CD4-positive, alpha-beta T cell treated with Interleukin-17A for 4 hours (primary cell): ENCODE data around the gene KIAA1755.
"Not testable (repeated sequence)": the region's sequence is repeated elsewhere in the genome, so short reads cannot be mapped to it uniquely, and the experiment has no call there.

Source experiments
- DNase-seq: peaks from one replicate; pipeline ENCODE4 v3.0.0-alpha.2; 2020; ENCODE audit warnings: mixed read lengths

The KIAA1755 gene

DNA sequence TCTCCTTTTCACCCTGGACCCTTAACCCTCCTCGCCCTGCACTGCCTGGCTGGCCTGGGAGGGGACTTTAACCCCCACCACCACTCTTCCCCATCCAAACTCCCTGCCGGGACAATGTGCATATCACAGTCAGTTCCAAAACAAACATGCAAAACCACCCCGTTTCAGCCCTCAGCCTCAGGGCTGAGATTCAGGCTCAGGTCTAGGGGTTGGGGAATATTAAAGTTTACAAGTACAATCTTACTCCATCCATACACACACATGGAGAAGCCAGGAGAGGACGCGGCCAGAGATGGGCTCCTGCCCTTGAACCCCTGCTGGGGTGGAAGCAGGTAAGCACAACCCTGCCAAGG, 534 bp downstream of the KIAA1755 start:
- no peak for DNase-seq

DNA sequence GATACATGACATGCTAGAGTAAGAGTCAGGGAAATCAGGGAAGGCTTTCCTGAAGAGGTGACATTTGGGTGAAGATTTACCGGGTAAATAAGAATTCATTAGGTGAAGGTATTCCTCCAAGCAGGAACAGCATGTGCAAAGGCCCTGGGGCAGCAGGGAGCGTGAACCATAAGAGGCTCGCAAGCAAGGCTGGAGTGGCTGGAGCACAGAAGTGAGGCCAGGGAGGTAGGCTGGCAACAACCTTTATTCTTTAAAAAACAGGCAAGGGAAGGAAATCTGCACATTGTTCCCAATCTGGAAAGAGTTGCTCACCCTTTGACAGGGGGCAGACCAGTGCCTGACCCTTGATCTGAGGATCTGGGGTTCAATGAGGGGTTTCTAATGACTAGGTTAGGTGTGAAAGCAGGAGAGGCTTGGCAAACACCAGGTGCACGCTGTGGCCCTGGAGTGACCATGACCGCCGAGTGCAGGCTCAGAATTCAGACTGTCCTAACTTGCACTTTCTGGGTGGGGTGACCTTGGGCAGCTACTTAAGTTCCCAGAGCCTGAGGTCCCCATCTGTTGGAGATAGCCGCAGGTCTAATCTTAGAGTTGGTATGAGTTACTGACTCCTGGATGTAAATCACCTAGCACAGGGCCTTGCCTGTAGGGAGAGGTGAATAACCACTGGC, 1.9 kb downstream of the KIAA1755 start:
- DNase-seq: no peak

DNA sequence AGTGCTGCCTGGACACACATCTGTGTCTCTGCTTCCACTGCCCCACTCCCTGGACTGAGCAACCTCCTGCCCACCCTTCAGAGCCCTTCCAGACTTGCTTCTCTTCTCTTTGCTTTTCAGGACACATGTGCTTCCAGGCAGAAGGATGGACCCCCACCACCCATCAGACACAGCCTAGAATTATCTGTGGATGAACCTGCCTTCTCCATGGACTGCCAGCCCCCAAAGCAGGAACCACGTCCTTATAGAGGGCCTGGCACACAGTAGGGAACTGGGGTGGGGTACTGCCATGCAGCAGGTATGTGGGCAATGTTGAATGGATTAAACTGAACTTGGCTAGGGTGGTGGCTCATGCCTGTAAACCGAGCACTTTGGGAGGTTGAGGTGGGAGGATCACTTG, 3.6 kb downstream of the KIAA1755 start:
- DNase-seq: no peak

DNA sequence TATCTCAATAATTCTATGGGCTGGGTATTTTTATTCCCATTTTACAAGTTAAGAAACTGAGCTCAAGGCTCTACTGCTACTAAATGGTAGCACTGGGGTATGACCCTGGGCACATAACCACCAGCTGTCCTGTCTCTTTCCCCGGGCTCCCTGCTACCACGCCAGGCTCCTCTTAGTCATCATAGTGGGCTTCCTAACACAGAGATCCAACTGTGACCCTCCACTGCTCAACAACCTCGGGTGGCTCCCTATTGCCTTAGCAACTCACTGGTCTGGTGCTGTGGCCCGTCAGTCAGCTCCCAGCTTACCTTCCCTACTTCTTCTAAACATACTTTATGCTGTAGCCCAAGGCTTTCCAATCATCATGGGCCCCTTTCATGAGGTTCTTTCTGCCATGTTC, 4.5 kb downstream of the KIAA1755 start:
- no peak for DNase-seq

DNA sequence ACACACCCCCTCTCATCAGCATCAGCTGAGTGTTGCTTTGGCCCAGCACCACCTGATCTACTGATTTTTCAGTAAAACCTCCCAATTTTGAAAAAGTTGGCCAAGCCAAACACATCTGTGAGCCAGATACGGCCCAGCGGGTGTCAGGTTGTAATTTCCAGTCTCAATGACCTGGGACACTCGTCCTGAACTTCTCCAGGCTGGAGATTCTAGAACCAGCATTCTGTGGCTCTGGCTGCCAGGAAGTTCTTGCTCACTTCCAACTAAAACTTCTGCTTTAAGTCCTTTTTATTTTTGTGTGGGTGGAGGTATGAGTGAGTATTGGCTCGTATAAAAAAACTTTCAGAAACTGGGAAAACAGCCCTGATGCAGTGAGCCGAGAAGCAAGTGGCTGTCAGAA, 5.1 kb downstream of the KIAA1755 start:
- DNase-seq: no peak

DNA sequence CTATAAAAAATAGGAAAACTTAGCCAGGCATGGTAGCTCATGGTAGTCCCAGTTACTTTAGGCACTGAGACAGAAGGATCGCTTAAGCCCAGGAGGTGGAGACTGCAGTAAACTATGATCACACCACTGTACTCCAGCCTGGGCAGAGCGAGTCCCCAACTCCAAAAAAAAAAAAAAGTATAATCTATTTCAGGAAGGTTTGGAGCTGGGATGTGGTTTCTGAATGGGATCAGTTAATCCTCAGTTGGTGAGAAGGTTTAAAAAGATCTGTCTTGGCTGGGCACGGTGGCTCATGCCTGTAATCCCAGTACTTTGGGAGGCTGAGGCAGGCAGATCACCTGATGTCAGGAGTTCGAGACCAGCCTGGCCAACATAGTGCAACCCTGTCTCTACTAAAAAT, 5.9 kb downstream of the KIAA1755 start:
- DNase-seq: not testable (repeated sequence)

DNA sequence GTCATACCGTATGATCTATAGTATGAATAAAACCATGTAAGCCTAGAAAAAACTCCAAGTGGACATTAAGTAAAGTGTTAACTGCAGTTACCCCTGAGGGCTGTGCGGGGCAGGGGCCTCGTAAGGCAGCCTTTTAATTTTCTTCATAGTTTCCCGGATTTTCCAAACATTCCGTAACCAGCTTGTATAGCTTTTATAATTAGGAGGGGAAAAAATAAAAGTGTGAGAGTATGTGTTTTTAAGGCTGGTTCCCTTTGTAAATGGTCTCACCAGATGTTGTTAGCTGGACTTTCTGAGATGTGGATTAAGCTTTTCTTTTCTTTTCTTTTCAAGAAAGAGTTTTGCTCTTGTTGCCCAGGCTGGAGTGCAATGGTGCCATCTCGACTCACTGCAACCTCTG, 7.0 kb downstream of the KIAA1755 start:
- DNase-seq: no peak

DNA sequence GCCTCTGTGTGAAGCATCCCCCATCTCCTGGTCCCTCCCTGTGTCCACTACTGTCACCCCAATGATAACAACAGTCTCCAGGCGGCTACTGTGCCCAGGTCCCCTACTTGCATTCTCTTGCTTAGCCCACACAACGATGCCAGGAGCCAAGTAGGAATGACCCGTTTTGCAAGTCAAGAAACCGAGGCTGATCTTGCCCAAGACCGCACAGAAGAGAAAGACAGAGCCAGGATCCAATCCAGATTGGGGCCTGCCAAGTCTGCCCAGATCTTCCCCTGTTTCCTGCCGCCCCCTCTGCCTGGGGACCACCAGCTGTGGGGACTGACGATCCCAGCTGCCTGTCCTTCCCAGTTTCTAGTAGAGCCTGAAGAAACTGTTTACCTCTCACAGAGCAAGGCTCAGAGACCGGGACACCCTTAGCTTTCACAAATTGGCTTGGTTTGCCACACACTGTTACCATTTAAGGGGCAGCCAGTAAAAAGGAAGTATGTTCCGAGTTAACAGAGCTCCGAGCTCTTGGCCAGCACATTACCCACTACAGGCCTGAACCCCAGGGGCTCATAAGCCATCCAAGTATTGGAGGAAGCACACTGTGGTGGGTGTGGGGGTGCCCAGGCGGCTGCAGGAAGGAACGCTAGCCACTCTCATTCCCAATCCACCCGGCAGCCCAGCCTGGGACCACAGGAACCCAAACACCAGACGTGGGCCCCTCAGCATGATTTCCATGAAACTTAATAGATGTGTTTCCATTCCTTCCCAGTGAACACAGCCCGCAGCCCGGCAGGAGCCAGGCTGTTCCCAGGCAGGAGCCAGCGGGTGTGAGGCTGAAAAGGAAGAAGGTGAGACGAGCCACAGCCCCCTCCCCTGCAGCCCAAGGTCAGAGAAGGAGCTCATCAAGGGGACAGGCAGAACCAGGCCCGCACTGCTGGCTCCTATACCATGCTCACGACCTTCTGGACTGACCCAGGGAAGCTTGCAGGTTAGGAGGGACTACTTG, 7.9 kb downstream of the KIAA1755 start:
- no peak for DNase-seq

DNA sequence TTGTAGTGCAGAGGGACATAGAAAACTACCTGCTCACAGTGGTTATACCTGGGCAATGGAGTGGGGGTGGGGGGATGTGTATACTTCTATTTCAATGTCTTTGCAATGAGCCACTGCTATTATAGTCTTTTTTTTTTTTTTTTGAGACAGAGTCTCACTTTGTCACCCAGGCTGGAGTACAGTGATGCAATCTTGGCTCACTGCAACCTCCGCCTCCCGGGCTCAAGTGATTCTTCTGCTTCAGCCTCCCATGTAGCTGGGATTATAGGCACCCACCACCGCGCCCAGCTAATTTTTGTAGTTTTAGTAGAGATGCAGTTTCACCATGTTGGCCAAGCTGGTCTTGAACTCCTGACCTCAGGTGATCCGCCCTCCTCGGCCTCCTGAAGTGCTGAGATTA, 9.1 kb downstream of the KIAA1755 start:
- DNase-seq: not testable (repeated sequence)

DNA sequence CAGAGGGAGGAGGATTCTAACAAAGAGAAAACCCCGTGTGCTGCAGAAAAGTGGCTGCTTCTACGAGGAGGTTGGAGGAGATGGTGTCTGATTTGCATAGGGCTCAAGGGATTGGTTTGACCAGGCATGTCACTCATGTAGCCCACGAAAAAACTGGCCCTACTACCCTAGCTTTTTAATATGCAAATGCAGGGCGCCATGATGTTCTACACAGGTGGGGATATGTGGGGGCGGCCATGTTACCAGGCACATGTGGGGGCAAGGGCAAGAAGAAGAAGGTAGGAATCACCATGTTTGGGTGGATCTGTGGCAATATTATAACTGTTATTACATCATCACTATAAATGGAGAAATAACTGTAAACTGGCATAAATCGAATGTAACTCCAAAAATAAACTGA, 9.9 kb downstream of the KIAA1755 start:
- DNase-seq: no peak

DNA sequence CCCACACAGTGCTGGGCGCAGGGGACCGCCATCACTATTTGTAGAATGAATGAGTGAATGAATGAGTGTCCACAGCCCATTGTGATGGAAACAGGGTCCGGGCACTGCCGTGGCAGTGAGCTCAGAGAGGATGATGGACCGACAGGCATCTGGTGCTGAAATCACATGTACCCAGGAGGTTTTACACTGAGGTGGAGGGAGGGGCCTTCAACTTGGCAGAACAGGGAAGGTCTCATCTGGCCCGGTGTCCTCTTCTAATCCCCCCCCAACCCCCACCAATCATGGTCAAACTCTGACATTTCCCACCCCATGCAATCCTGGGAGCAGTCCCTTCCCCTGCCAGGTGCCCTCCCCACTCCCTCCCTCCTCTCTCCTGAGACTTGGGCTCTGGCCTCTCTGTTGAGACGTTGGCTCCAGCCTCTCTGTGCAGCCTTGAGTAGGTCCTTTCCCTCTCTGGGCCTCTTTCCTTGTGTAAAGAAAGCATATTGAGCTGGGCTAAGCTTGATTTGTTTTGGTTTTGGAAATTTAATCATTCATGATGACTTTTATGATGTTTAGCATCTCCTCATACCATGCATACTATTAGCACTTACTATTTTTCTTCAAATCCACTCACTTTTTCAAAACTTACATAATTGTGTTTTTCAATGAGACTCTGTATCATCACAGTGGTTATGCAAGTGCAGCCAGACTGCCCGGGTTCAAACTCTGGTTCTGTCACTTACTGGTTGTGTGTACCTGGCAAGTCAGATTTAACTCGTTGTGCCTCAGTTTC, 10.8 kb downstream of the KIAA1755 start:
- no peak for DNase-seq

DNA sequence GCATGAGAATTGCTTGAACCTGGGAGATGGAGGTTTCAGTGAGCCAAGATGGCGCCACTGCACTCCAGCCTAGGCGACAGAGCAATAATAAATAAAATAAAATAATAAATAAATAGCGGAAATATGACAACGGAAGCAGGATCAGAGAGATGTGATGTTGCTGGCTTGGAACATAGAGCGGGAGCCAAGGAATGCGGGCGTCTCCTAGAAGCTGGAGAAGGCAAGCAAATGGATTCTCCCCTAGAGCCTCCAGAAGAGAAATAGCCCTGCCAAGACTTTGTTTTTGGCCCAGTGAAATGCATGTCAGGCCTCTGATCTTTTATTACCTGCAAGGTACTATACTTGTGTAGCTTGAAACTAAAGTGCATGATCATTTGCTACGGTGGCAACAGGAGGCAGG, 12.4 kb downstream of the KIAA1755 start:
- DNase-seq: no peak

DNA sequence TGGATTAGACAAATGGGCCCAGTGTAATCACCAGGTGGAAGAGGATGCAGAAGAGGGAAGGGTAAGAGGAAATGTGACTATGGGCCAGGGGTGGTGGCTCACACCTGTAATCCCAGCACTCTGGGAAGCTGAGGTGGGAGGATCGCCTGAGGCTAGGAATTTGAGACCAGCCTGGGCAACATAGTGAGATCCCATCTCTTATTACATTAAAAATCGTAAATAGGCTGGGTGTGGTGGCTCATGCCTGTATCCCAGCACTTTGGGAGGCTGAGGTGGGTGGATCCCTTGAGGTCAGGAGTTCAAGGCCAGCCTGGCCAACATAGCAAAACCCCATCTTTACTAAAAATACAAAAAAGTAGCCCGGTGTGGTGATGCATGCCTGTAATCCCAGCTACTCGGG, 12.8 kb downstream of the KIAA1755 start:
- not testable (repeated sequence) for DNase-seq

DNA sequence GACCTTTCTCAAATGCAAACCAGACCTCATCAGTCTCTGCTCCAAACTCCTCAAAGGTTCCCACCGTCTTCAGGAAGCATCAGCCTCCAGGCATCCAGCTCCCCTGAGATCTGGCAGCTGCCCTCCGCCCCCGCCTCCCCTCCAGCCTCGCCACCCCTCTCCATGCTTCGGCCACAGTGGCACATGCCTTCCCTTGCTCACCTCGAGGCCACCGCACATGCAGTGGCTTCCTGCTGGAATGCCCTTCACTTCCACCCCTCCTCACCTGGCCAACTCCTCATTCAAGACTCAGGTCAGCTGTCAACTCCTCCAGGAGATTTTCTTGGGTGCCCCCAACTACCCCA, 13.4 kb downstream of the KIAA1755 start:
- no peak for DNase-seq

DNA sequence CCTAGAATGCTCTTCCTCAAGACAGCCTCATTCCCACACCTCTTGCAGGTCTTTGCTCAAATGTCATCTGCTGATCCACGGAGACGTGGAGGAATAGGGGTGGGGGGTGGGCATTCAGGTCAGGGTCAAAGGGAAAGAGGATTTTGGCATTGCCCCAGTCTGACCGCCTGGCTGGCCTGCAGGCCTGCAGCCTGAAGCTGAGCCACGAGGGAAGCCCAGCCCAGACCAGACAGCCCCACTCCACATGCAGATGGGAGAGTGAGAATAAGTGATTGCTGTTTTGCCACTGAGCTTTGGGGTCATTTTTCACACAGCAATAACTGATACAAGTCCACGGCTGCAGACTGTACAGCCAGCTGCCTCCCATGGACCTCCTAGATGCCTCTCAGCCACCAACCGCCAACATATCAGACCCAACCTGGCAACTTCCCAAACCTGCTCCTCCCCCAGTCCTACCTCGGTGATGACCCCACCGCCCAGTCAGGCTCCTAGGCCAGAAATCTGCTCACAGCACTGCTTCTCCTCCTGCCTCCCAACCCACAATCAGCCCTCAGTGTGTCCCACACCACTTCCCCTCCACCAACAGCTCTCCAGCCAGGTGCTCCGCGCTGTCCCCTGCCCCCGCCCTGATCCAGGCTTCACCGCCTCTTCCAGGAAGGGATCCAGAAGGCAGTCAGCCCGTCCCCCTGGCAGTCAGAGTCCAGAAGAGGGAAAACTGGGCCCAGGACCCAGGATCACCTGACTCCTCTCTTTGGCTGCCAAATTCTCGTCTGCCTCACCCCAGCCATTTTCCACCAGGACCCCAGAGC, 14.0 kb downstream of the KIAA1755 start:
- DNase-seq: no peak

DNA sequence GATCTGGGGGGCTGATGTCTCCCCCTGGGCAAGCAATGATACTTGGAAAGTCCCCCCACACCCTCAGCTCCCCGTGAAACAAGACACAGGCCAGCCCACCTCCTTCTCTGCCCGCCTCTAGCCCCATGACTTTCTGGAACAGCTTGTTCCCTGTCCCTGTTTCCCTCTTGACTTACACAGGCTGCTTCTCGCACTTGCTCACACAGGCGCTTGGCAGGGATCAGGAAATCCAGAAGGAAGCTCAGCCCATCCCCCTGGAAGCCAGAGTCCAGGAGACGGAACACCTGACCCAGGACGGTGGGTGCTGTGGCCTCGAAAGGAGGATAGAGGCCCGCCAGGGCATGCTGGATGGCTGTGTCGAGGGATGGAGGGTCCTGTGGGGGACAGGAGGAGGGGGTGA, 14.8 kb downstream of the KIAA1755 start:
- DNase-seq: no peak

DNA sequence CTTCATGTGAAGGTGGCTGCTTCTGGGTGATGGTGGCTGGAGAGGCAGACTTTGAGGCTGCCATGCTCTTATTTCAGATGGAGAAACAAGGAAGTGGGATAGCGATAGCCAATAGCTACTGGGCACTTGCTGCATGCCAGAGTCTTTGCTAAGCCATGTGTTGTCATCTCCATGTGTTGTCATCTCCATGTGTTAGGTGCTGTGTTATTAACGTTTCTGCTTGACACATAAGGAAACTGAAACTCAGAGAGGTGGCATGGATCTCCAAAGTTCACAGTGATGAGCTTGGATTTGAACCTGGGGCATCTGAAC, 16.9 kb downstream of the KIAA1755 start:
- DNase-seq: no peak

DNA sequence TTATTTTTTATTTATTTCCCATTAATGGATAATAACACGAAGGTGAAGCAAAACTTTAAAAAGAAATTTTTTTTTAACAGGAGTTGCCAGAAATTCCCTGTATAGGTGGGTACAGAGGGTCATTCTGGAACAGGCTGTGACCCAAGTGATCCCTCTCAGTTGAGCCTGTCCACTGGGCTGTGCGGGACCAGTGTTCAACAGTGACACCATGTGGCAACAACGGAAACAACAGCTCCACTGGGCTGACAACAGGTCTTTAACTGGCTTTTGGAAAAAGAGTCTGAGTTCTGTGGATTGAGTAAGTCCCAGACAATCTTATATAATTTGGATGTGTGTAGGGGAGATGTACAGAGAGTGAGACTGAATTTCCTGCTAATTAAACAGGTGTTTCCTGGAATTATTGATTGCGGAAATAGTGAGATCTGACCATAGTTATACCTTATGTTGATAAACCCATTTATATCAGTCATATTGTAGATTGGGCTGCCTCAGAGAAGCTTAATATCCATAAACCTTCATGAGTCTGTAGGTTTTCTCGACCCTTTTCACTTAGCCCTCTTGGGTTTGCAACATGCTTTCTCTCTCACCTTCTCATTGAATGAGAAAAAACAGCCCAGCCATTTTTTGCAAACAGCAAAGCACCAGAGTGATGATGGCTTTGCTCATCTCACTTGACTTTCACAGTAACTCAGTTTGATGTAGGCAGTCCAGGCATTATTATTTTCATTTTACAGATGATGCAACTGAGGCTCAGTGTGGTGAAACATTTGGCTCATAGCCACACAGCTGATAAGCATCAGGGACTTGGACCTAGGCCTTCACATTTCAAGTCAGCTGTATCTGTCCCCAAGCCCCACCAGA, 17.5 kb downstream of the KIAA1755 start:
- DNase-seq: no peak

DNA sequence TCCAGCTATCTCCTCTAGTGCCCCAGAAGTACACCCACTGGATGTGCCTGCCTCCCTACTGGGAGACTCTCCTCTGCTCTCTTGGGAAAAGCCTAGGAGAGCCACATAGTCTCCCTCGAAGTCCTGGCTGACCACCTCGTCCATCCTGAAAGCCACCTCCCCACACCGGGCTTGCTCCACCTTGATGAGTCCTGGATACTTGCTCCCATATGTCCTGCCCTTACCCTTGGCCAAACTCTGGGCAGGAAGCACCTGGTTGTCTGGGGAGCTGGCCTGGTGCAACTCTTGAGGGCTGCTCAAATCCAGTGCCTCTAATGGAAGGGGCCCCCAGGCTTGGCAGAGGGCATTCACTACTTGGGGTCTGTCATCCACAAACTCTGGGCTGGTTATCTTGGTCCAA, 19.3 kb downstream of the KIAA1755 start:
- no peak for DNase-seq

DNA sequence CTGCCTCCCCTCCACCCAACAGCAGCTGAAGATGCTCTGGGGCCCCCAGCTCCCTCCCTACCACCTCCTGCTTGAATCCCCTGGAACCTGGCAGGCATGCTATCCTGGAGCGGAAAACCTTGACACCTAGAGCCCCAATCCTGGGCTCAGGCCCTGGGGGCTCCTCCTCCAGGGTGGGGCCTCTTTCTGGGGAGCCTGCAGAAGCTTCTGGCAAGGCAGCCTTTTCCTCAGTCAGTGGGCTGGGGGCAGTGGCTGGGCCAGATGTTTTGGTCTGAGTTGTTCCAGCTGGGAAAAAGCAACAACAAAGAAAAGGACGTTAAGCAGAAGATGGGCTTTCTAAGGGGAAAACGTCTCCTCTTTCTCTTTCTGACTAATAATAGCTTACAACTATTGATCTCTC, 21.1 kb downstream of the KIAA1755 start:
- DNase-seq: no peak

DNA sequence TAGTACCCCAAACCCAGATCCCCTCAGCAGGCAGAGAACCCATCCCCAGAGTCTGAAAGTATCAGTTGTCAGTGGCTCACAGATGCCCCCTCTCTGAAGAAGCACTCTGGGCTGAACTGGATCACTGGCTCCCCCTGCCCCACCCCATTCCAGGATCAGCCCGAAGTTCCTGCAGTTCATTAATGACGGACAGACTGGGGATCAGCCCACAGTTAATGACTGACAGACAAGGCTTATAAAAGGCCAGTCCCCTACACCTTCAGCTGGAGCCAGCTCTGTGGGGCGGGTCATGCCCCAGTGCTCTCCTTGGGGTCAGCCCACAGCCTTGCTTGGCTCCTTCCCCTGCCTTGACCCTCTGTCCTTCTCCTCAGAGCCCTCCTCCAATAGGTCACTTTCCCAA, 21.7 kb downstream of the KIAA1755 start:
- DNase-seq: no peak

DNA sequence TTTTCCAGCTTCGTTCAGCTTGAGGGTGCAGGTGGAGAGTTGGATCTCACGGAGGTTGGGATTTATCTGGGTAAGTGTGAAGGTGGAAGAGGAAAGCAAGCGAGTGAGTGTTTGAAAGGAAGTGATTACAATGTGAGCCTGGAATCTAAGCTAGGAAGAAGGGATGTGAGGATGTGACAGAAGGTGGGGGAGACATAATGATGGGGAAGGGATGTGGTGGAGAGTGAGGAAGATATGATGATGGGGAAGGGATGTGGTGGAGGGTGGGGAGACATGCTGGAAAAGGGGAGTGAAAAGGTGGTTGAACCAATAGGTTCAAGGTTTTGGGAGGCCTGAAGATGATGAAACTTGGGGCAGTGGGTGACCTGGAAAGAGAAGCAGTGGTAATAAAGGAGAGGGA, 23.2 kb downstream of the KIAA1755 start:
- no peak for DNase-seq
